ENCODE measurements around the gene NUDT12.

The NUDT12 gene

DNA sequence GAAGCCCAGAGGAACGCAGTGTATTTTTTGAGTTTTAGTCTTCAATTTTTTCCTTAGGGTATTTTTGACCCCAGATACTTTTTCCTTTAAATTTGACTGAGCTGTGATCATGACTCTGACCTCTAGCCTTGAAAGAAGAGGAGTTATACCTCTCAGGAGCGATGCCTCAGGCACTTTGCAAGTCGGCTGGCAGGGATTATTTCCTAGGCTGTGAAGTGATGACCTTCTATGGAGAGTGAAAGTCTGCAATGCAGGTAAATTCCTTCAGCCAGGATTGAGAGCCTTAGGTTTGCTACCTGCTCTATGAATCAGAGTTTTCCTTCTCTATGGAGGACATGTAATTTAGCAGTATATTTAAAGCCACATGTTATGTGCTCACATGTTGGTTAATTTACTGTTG is 10.8 kb upstream of the NUDT12 start:
- no peak overlapping the region for H3K4me3 ChIP-seq (ENCODE audit: low read length)
- no peaks in the 10 kb centered on the region for H3K27me3 ChIP-seq (ENCODE audit: control insufficient read depth, insufficient read depth, low read length)
- no peaks in the 10 kb centered on the region for H3K9me3 ChIP-seq (replicated peaks; ENCODE audit: low read length)
- H3K36me3 ChIP-seq (ENCODE audit: insufficient read depth, low read length): no peaks in the 10 kb centered on the region
- H3K9ac ChIP-seq (ENCODE audit: low read depth, low read length): no peak overlapping the region
- H3K4me1 ChIP-seq (ENCODE audit: control insufficient read depth, insufficient read depth, low read length): peaks cover 8% of the 10 kb centered on the region
- no peak overlapping the region for H3K4me2 ChIP-seq (ENCODE audit: low read length)

DNA sequence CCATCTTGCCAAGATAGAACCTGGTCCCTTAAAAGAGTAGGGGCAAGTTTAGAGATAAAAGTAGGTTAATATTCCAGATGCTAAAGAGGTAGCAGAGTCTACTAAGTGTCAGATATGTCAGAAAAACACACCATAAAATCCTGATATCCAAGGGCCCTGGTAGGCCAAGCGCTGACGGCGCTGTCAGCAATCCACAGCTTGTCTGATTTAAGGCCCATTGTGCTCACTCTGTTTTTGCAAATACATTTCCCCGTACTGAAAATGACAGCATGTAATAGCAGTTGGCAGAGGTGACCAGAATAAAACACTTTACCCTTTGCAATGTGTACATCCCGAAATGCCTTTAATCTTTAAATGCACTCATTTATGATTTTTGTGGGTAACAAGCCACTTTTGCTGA is 9.9 kb upstream of the NUDT12 start:
- Histone ChIP-seq H3K4me3 (ENCODE audit: low read length) (no peak overlapping the region), H3K27me3 (ENCODE audit: control insufficient read depth, insufficient read depth, low read length) (no peaks in the 10 kb centered on the region), H3K4me2 (ENCODE audit: low read length) (no peak overlapping the region), H3K9me3 (replicated peaks; ENCODE audit: low read length) (no peaks in the 10 kb centered on the region), H3K9ac (ENCODE audit: low read depth, low read length) (no peak overlapping the region), H3K36me3 (ENCODE audit: insufficient read depth, low read length) (no peaks in the 10 kb centered on the region), H3K4me1 (ENCODE audit: control insufficient read depth, insufficient read depth, low read length) (peaks cover 8% of the 10 kb centered on the region)

DNA sequence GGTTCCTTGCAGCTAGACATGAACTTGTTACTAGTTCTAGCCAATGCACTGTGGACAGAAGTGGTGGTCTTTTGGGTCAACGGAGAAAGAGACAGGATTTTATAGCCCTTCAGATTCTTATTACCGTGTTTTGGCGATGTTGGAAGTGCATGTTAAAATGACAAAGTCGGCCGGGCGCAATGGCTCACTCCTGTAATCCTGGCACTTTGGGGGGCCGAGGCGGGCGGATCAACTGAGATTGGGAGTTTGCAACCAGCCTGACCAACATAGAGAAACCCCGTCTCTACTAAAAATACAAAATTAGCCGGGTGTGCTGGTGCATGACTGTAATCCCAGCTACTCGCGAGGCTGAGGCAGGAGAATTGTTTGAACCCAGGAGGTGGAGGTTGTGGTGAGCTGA is 9.1 kb upstream of the NUDT12 start:
- Histone ChIP-seq H3K27me3 (ENCODE audit: control insufficient read depth, insufficient read depth, low read length) (no peaks in the 10 kb centered on the region), H3K36me3 (ENCODE audit: insufficient read depth, low read length) (no peaks in the 10 kb centered on the region), H3K4me3 (ENCODE audit: low read length) (no peak overlapping the region), H3K9me3 (replicated peaks; ENCODE audit: low read length) (no peaks in the 10 kb centered on the region), H3K9ac (ENCODE audit: low read depth, low read length) (no peak overlapping the region), H3K4me1 (ENCODE audit: control insufficient read depth, insufficient read depth, low read length) (peaks cover 8% of the 10 kb centered on the region), H3K4me2 (ENCODE audit: low read length) (no peak overlapping the region)

DNA sequence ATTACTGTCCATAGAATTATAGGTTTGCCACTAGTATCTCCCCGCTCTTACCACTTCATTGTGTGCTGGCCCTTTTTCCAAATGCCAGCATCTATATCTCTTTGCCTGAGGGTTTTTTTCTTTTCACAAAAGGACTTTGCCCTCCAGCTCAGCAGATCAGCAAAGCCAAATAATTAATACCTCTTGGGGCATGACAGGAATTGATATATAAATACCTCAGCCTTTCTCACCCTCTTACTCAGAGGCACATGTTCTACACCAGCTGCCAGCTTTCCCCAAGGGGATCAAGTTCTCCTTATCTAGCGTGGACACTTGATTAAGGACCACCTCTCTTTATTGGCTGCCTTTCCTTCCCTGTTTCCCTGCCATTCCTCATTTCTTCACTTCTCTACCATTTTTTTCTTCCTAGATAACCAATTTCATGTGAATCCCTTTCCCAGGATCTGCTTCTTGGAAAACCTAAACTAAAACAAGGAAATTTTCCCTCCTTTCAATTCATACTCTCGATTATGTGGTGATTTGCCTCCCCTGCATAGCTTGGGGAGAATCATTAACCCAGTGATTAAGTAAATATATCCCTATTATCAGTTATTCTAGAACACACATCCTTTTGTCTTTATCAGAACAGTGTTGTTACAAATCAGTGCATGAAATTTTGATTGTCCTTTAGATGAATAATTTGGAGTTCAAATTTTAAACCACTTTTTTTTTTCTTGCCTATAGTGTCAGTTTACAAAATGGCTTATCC is 6.9 kb upstream of the NUDT12 start:
- Histone ChIP-seq H3K9ac (ENCODE audit: low read depth, low read length) (no peak overlapping the region), H3K27me3 (ENCODE audit: control insufficient read depth, insufficient read depth, low read length) (no peaks in the 10 kb centered on the region), H3K4me3 (ENCODE audit: low read length) (no peak overlapping the region), H3K4me1 (ENCODE audit: control insufficient read depth, insufficient read depth, low read length) (peaks cover 8% of the 10 kb centered on the region), H3K4me2 (ENCODE audit: low read length) (peak overlapping the region; percentile 8), H3K9me3 (replicated peaks; ENCODE audit: low read length) (no peaks in the 10 kb centered on the region), H3K36me3 (ENCODE audit: insufficient read depth, low read length) (no peaks in the 10 kb centered on the region)

DNA sequence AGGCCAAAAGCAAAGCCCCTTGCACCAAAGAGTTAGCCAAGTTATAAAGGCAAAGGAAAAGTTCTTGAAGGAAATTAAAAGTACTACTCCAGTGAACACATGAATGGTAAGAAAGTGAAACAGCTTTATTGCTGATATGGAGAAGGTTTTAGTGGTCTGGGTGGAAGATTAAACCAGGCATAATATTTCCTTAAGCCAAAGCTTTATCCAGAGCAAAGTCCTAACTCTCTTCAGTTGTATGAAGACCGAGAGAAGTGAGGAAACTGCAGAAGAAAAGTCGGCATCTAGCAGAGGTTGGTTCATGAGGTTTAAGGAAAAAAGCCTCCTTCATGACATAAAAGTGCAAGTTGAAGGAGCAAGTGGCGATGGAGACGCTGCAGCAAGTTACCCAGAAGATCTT is 3.1 kb upstream of the NUDT12 start:
- Histone ChIP-seq H3K4me2 (ENCODE audit: low read length) (no peak overlapping the region), H3K9me3 (replicated peaks; ENCODE audit: low read length) (no peaks in the 10 kb centered on the region), H3K4me1 (ENCODE audit: control insufficient read depth, insufficient read depth, low read length) (peaks cover 13% of the 10 kb centered on the region), H3K36me3 (ENCODE audit: insufficient read depth, low read length) (no peaks in the 10 kb centered on the region), H3K4me3 (ENCODE audit: low read length) (no peak overlapping the region), H3K9ac (ENCODE audit: low read depth, low read length) (no peak overlapping the region), H3K27me3 (ENCODE audit: control insufficient read depth, insufficient read depth, low read length) (no peaks in the 10 kb centered on the region)

DNA sequence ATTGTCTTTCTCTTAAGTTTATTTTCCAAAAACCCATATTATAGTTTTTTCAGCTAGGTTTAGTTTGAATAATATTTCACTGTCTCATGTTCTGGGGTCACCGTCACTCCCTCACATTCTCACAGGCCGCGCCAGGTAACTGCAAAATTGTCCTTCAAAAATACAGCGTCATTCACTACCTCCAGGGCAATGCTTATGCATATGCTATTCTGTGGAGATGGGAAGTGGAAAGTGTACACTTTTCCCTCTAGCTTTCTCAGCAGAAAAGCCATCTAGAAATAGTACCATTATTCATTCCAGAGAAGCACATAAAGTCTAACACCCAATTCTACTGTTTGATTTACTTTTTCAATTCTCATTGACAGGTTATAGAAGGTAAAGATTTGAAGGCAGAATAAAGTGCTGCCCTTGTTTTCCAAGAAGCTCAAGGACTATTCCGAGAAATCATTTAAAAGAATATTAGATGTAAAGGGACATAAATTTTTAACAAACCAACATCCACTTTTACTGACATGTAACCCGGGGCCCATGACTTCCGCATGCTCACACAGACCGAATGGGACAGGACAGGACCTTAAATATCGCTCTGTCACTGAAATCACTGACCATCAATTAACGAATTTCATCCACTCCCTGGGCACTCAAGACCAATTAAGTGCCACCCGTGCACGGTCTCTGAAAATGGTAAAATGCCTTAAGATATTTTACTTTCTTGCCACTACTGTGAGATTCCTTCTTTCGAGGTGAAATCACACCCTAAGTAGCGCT is 720 bp downstream of the NUDT12 start:
- Histone ChIP-seq H3K4me3 (ENCODE audit: low read length) (peak overlapping the region; percentile 85), H3K9me3 (replicated peaks; ENCODE audit: low read length) (no peaks in the 10 kb centered on the region), H3K4me2 (ENCODE audit: low read length) (peak overlapping the region; percentile 84), H3K27me3 (ENCODE audit: control insufficient read depth, insufficient read depth, low read length) (no peaks in the 10 kb centered on the region), H3K36me3 (ENCODE audit: insufficient read depth, low read length) (peaks cover 14% of the 10 kb centered on the region), H3K9ac (ENCODE audit: low read depth, low read length) (peak overlapping the region; percentile 90), H3K4me1 (ENCODE audit: control insufficient read depth, insufficient read depth, low read length) (peaks cover 5% of the 10 kb centered on the region)

DNA sequence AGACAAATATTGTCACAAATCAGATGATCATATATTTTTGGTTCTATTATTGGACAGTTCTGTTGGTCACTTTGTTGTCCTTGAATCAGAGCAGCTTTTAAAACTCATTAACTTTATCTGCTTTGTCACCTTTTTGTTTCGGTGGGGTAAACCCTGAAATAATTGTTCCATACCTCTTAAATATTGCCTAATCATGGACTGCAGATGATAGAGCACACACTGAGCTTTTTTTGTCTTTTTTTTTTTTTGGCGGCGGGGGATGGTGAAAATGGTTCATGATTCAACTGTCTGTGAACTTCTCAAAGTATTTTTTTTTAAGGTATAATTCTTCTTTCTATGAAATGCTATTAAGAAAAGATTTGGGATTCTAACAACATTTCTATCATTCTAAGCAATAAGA is 1.8 kb downstream of the NUDT12 start:
- Histone ChIP-seq H3K36me3 (ENCODE audit: insufficient read depth, low read length) (peaks cover 14% of the 10 kb centered on the region), H3K9ac (ENCODE audit: low read depth, low read length) (no peak overlapping the region), H3K4me3 (ENCODE audit: low read length) (no peak overlapping the region), H3K4me2 (ENCODE audit: low read length) (no peak overlapping the region), H3K27me3 (ENCODE audit: control insufficient read depth, insufficient read depth, low read length) (no peaks in the 10 kb centered on the region), H3K4me1 (ENCODE audit: control insufficient read depth, insufficient read depth, low read length) (peaks cover 5% of the 10 kb centered on the region), H3K9me3 (replicated peaks; ENCODE audit: low read length) (no peaks in the 10 kb centered on the region)

DNA sequence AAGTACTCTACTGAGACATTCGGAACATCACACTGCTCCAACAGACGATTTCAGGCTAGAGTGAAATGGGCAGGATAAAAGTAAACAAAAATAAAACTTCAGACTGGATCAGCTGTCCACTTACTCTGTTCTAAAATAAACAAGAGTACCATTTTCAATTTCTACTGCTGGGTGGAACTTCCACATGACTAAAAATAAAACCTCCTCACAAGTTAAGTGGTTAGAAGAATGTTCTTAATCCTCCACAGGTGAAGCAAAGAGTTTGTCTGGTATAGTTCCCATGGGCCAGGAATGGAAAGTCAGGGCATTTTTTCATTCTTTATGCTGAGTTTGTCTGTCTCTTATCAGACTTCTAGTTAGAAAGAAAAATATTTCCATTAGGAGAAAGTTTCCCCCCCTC is 15.7 kb downstream of the NUDT12 start:
- no peak overlapping the region for H3K4me2 ChIP-seq (ENCODE audit: low read length)
- H3K36me3 ChIP-seq (ENCODE audit: insufficient read depth, low read length): peaks cover 4% of the 10 kb centered on the region
- H3K4me1 ChIP-seq (ENCODE audit: control insufficient read depth, insufficient read depth, low read length): peaks cover 11% of the 10 kb centered on the region

DNA sequence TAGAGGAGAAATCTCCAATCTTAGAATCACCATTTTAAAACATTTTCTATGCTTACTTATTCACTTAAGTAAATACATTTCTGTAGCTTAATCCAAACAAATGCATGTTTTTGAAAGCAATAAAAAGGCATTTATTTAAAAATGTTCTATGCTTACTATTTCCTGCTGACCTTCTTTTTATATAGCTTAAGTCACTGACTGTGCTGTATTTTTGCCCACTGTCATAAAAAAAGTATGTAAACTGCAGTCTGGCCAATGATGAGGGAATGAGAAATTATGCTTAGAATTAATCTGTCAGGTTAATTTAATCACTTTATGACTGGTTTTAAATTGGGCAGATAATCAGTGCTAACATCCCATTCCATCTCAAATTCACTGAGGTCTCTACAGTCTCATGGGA is 20.1 kb downstream of the NUDT12 start:
- Histone ChIP-seq H3K4me2 (ENCODE audit: low read length) (peak overlapping the region; percentile 25), H3K9me3 (replicated peaks; ENCODE audit: low read length) (no peaks in the 10 kb centered on the region), H3K27me3 (ENCODE audit: control insufficient read depth, insufficient read depth, low read length) (no peaks in the 10 kb centered on the region), H3K9ac (ENCODE audit: low read depth, low read length) (no peak overlapping the region), H3K4me3 (ENCODE audit: low read length) (no peak overlapping the region), H3K4me1 (ENCODE audit: control insufficient read depth, insufficient read depth, low read length) (peaks cover 16% of the 10 kb centered on the region), H3K36me3 (ENCODE audit: insufficient read depth, low read length) (no peaks in the 10 kb centered on the region)

More for the DNA sequence above, 15.7 kb downstream of the NUDT12 start:
- no peaks in the 10 kb centered on the region for H3K9me3 ChIP-seq (replicated peaks; ENCODE audit: low read length)
- no peaks in the 10 kb centered on the region for H3K27me3 ChIP-seq (ENCODE audit: control insufficient read depth, insufficient read depth, low read length)
- no peak overlapping the region for H3K9ac ChIP-seq (ENCODE audit: low read depth, low read length)
- H3K4me3 ChIP-seq (ENCODE audit: low read length): no peak overlapping the region

DNA sequence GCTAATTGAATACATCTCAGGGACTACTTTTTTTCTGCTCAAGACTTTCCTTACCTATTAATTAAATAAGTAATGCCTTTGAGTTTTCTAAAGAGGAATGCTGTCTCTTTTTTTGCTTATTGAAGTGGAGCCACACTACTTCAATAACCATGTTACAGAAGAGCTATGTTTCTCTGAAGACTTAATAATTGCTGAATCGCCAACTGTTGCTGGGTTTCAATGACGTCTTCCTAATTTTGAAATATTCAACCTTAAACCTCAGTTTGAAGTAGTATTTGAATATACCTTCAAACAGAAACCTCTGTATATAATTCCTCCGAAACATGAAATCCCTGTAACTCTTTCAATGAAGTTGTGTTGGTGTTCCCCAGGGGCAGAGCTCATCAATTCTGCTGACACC is 21.0 kb downstream of the NUDT12 start:
- H3K4me2 ChIP-seq (ENCODE audit: low read length): no peak overlapping the region

DNA sequence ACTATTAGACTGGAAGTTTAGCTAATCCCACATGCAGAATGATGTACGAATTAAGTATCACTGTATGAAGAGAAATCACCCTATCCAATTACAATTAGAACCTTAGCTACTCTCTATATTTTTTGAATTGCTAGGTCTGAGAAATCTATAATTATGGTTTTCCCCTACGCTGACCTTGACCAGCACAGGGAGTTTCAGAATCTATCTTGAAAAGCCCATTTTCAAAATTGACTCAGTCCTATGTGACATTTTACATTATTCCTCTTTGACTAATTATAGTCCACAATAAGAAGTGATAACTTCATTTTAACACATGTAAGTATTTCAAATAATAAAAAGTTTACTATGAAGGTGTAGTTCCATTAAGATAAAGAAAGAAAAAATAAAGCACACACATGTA is 21.5 kb downstream of the NUDT12 start:
- H3K4me2 ChIP-seq (ENCODE audit: low read length): no peak overlapping the region

More for the DNA sequence above, 21.0 kb downstream of the NUDT12 start:
- no peak overlapping the region for H3K4me3 ChIP-seq (ENCODE audit: low read length)
- no peaks in the 10 kb centered on the region for H3K36me3 ChIP-seq (ENCODE audit: insufficient read depth, low read length)
- no peaks in the 10 kb centered on the region for H3K27me3 ChIP-seq (ENCODE audit: control insufficient read depth, insufficient read depth, low read length)
- peaks cover 16% of the 10 kb centered on the region for H3K4me1 ChIP-seq (ENCODE audit: control insufficient read depth, insufficient read depth, low read length)
- H3K9ac ChIP-seq (ENCODE audit: low read depth, low read length): no peak overlapping the region
- H3K9me3 ChIP-seq (replicated peaks; ENCODE audit: low read length): no peaks in the 10 kb centered on the region

More for the DNA sequence above, 21.5 kb downstream of the NUDT12 start:
- Histone ChIP-seq H3K9ac (ENCODE audit: low read depth, low read length) (no peak overlapping the region), H3K4me1 (ENCODE audit: control insufficient read depth, insufficient read depth, low read length) (peaks cover 16% of the 10 kb centered on the region), H3K36me3 (ENCODE audit: insufficient read depth, low read length) (no peaks in the 10 kb centered on the region), H3K27me3 (ENCODE audit: control insufficient read depth, insufficient read depth, low read length) (no peaks in the 10 kb centered on the region), H3K9me3 (replicated peaks; ENCODE audit: low read length) (no peaks in the 10 kb centered on the region), H3K4me3 (ENCODE audit: low read length) (no peak overlapping the region)

All from skeletal muscle satellite cell (primary cell).